Activated CD8-positive, alpha-beta memory T cell treated with anti-CD3 and anti-CD28 coated beads for 36 hours (primary cell): ENCODE results near the gene CYB561A3. TPM values are rescaled to one million over a fixed set of nuclear protein-coding genes. Genes with fewer than 3 reads are reported as not detected.

Experiments used
- CTCF ChIA-PET: fragments of 350-600 bp; sonication (Branson Sonifier 250); formaldehyde crosslinking; loops from one replicate; lab custom pipeline; 2021; ENCODE audit warnings: antibody characterized with exemption; lab: Charles Lee
- POLR2A ChIA-PET: fragments of 350-600 bp; sonication (Branson Sonifier 250); formaldehyde crosslinking; loops from one replicate; lab custom pipeline; 2021; ENCODE audit warnings: antibody characterized with exemption; lab: Charles Lee
- total RNA-seq, 2 experiments: library from RNA; stranded (reverse); gene quantifications; one replicate each; pipeline ENCODE4 v1.2.3, GENCODE V29; 2021

CYB561A3 gene
- total RNA-seq, 2 experiments from 2014 or later = 44.8 to 55.4 TPM

DNA sequence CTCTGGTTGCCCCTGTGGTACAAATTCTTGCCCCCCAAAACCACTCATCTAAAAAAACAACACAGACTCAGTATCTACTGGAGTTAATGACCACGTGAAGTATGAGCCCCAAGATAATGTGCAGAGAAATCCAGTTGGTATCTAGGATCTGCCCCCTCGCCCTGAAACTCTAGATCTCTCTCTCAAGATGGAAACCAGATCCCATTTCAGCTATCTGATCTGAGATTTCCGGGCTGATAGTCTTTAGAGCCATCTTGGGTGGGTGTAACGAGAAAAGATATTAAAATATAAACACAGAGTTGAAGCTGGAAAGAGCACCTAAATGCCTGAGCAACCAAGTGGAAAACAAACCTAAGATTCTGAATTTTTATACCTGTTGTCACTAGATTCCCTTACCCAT, 52.5 kb downstream of the CYB561A3 start:
- POLR2A ChIA-PET = interaction anchor here (1.1 to 1.7 kb wide), 3 partner anchors 11 to 15 kb away, joined by 3 to 7 read pairs (median 4); partner anchors contain the start of gene VWCE
- CTCF ChIA-PET = interaction anchor here (1.0 kb wide), 1 partner anchor 55 kb away, joined by 4 read pairs; no protein-coding TSS in a partner anchor

DNA sequence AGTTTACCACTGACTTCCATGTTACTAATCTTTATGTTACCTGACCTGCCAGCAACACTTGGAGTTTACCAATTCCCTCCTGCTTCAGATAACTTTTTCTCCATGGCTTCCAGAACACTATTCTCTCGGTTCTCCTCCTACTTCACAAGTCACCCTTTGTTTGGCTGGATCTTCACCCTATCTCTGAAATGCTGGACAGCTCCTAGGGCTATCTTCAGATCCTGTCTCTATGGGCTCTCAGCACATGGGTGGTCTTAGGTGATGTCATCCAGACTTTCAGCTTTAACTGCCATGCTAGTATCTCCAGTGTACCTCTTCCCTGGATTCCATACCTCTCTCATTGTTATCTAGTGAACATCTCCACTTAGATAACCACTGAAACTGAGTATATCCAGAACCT, 54.3 kb downstream of the CYB561A3 start:
- CTCF ChIA-PET = no interaction called here
- POLR2A ChIA-PET = no interaction called here

DNA sequence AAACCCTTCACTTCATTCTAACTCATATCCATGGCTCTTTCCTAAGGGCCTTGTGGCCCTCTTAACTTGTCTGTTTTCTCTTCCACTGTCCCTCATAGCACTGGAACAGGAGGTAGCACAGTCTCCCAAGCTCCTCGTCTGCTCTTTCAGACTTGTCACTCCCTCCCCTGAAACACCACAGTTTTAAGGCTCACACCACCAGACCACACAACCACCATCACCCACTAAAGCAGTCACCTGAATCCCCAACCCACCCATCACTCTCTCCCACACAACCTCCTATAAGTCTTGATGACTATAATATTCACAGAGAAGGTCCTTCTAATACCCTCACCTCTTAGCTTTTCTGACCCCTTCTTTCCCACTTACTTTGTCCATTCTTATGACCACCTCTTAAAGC, 55.5 kb downstream of the CYB561A3 start:
- ChIA-PET POLR2A (no interaction called here), CTCF (no interaction called here)

DNA sequence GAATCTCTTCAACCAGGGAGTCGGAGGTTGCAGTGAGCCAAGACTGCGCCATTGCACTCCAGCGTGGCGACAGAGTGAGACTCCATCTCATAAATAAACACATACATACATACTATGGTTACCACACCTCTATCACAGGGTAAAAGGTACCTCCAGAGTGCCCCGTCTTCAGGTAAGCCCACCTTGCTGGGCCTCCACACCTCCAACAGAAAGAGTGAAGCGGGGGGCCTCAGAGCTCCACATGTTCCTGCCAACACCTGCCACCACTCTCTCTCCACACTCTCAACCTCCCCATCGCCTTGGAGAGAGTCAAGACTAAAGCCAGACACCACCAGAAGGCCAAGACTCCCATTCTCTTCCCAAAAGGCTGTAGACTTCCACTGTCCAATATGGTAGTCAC, 56.3 kb downstream of the CYB561A3 start:
- CTCF ChIA-PET = interaction anchor here (0.9 kb wide), 1 partner anchor 12 kb away, joined by 3 read pairs; no protein-coding TSS in a partner anchor
- POLR2A ChIA-PET = no interaction called here

DNA sequence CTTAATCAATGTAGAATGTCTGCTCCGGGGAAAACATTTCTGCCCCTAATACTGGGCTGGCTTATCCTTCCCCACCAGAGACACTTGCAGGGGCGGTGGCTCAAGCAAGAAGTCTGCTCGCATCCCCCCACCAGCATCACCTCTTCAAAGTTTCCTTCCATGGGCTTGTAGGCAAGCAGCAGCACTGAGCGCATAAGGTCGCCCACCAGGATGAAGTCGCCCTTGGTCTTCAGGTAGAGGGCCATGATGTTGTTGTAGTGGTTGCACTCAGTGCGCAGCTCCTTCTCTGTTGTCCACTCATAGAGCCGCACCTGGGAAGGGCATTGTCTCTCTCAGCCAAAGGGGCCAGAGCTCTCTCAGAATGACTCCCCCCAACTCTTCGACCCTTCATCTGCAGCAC, 58.0 kb downstream of the CYB561A3 start:
- POLR2A ChIA-PET = no interaction called here
- CTCF ChIA-PET = interaction anchor here (0.7 kb wide), 2 partner anchors 205 to 668 kb away, joined by 3 read pairs; no protein-coding TSS in a partner anchor

DNA sequence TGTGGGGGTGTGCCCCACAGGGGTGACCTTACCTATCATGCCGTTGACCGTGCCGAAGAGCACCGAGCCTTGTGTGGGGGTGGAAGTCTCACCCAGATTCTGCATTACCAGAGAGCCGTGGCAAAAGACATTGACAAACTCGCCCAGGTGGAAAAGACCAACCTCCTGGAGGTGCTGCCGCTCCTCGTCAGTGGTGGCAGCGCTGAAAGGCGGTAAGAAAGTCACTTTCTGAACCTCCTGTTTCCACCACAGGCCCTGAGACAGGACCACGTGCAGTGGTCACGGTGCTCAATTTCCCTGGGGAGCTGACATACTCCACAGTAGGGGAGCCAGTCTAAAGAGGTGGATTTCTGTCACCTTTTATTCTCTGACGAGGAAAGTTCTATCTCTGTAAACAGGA, 59.1 kb downstream of the CYB561A3 start:
- ChIA-PET CTCF (no interaction called here), POLR2A (no interaction called here)

Other genes with a start within 250 kb of the CYB561A3 start
- 1 to 10 TPM; 8.9 to 9.7 TPM for gene VPS37C, start 200.5 kb downstream of the CYB561A3 start, total RNA-seq
- gene PGA3, start 158.4 kb downstream of the CYB561A3 start, total RNA-seq = not detected
- gene PGA4, start 139.5 kb downstream of the CYB561A3 start, total RNA-seq = not detected
- not detected for gene PGA5, start 120.7 kb downstream of the CYB561A3 start, total RNA-seq
- gene VWCE, start 66.6 kb downstream of the CYB561A3 start, total RNA-seq = 10 to 100 TPM; 11.9 to 12.5 TPM
- gene DDB1, start 28.8 kb downstream of the CYB561A3 start, total RNA-seq = 100 to 1,000 TPM; 312 to 319 TPM
- gene TKFC, start 28.7 kb downstream of the CYB561A3 start, total RNA-seq = 10 to 100 TPM; 68.7 to 70.3 TPM
- 10 to 100 TPM; 60.8 to 68.8 TPM for gene TMEM138, start 492 bp upstream of the CYB561A3 start, total RNA-seq
- 10 to 100 TPM; 16.9 to 17.3 TPM for gene TMEM216, start 30.7 kb upstream of the CYB561A3 start, total RNA-seq
- gene CPSF7, start 68.1 kb upstream of the CYB561A3 start, total RNA-seq = 100 to 1,000 TPM; 112 to 125 TPM
- 10 to 100 TPM; 44.6 to 45.4 TPM for gene SDHAF2, start 68.2 kb upstream of the CYB561A3 start, total RNA-seq
- gene LRRC10B, start 146.9 kb upstream of the CYB561A3 start, total RNA-seq = not detected
- under 1 TPM in 1 of 2 experiments, not detected in 1; 0.15 TPM for gene SYT7, start 219.2 kb upstream of the CYB561A3 start, total RNA-seq